ENCODE results near the gene TRERF1.

Gene TRERF1

DNA sequence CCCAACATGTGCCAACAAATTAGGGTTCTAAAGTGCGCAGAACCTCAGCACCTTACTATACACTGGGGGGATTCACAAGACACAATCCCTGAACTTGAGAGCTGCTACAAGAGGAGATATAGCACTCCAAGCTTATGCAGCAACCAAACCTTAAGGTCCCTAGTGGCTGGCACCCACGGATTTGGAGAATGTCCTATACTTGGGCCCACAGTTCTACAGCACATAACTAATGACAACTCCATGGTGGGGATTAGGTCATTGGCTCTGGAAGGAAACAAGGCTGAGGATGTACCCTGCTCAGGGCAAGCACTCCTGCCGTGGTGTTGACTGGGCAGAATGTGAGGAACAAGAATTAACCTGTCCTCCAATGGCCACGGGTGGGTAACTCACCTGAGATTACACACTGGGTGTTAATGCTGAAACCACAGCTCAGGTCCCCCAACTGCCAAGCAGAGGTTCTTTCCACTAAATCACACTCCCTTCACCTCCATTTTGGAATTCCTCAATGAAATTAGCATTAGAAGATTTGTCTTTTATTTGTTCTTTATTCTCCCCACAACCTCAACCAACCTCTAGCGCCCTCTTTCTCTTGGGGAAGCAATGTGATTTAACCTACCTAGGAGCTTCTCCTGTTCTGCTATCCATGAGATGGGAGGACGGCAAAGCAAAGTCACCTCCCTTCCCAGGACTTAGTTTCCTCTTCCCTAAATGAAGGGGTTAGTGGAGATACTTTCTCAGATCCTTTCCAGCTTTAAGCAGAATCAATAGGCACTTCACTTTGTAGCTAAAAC is 32.0 kb downstream of the TRERF1 start:
- no peak for DNase-seq

DNA sequence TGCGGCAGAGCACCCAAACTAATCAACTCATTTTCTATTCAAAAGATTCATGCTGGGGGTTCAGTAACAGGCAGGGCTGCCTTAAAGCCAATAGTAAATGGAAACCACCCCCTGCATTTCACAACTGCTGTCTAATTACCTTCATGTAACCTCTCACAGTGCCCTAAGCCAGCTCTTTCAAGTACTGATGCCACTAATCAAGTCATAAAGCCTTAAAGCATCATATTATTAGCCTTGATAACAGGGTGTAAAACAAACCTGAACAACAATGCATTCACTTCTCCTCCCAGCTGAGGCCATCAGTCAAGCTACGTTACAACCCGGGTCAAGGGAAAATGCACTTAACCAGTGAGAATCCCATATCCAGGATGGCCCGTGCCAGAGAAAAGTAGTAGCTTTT is 33.0 kb downstream of the TRERF1 start:
- DNase-seq = no peak

DNA sequence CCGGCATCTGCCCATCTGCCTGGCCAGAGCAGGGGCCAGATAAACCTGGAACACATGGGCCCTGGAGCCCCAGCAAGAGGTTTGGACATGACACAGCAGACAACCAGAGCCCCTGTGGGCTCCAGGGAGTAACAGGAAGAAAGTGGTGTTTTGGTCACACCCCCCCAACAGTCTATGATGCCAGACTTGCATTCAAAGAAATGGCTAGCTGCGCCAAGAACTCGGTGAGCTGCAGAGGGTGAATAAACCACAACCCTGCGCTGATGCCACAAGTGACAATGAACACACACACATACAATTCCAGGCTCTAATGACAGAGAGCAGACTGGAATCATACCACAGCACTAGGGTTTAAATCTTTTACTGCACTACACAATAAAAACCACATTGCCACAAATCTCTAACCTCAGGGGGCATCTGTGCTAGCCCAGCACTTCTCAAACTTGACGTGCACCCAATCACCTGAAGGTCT is 34.0 kb downstream of the TRERF1 start:
- no peak for DNase-seq

- no peak for DNase-seq
Observed at GRCh38 chr6:42411406-42411805, 40.3 kb downstream of the TRERF1 start.

DNA sequence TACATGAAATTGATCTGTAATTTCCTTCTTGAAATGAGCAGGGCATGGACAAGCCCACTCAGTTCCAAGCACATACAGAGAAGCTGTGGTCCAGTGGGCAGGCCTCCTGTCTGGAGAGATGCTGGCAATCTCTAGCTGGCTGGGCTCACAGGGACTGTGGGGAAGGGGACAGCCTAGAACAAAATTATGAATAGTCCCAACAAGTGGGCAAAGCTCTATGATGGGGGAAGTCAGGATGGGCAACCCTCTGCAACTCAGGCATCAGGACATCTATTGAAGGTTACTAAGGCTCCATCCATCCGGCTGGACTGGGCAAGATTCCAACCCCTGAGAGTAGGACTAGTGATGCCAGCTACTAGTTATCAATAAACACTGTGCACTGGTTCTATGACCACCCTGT is 40.9 kb downstream of the TRERF1 start:
- no peak for DNase-seq

DNA sequence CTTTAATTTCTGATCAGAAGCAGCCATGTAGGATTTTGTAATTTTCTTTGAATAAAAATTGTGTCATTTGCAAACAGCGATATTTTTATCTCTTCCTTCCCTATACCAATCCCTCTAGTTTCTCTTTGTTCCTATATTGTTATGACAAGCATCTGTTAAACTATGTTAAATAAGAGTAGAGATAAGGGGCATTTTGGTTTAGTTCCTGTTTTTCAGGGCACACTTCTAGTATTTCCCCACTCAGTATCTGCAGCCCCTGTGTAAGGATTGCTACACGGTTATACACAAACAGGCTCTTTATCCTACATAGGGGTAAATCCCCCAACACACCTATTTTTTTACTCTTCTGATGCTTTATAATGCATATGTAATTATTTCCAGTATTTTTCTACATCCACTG is 42.1 kb downstream of the TRERF1 start:
- DNase-seq = no peak

GRCh38 chr6:42407379-42407778 is 44.3 kb downstream of the TRERF1 start:
- DNase-seq = no peak

GRCh38 chr6:42406306-42407280 is 45.1 kb downstream of the TRERF1 start:
- peak in 1 of 2 experiments; percentile 7 for DNase-seq

DNA sequence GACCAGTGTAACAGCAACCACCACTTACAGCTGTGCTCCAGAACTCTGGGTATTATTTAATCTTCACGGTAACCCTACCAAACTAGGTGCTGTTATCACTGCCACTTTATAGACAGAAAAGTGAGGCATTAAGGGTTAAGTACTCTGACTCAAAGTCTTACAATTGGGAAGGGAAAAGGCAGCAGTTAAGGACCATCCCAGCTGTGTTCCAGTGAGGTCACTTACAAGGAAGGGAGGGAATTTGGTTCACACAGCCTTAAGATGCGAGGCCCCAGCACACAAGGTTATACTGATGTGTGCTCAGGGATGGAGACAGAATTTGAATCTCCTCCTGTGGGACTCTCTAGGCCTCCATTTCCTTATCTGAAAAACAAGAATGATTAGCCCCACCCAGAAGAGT is 46.7 kb downstream of the TRERF1 start:
- no peak for DNase-seq

GRCh38 chr6:42404484-42404883 is 47.2 kb downstream of the TRERF1 start:
- no peak for DNase-seq

DNA sequence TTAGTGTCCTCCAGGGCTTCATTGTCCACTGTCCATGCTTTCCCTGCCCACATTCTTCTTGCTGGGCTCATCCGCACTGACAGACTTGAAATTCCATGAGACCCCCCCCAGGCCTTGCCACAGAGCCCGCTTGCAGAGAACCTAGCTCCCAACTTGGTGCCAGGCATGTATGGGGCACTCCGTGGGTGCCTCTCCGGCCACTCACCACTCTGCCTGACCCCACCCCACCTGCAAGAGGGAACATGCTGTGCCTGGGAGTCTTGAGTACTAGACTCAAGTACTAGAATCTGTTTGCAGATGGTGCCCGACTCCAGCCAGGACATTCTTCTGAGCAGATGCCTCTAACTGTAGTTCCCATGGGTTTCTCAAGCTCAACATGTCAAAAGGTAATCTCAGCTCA is 47.9 kb downstream of the TRERF1 start:
- DNase-seq = peak in 1 of 2 experiments; percentile 5

- no peak for DNase-seq
Observed at GRCh38 chr6:42403421-42403820, 48.3 kb downstream of the TRERF1 start.

DNA sequence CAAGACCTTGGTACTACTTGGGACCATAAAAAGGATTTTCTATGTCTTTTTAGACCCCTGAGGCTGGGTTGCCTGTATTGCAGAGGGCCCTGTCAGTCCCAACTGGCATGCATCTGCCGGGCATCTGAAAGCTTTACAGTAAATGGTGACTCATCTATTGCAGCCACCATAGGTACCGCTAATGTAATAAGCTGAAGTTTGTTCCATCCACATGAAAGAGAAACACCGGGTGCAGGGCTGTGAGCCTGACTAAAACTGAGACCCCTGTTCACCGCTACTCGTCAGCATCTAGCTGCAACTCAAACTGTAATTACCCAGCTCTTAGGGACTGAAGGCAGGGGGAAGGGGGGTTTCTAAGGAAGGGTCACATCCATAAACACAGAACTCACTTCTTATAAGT is 49.5 kb downstream of the TRERF1 start:
- DNase-seq = no peak

- no peak for DNase-seq
Observed at GRCh38 chr6:42401613-42401951, 50.1 kb downstream of the TRERF1 start.

DNA sequence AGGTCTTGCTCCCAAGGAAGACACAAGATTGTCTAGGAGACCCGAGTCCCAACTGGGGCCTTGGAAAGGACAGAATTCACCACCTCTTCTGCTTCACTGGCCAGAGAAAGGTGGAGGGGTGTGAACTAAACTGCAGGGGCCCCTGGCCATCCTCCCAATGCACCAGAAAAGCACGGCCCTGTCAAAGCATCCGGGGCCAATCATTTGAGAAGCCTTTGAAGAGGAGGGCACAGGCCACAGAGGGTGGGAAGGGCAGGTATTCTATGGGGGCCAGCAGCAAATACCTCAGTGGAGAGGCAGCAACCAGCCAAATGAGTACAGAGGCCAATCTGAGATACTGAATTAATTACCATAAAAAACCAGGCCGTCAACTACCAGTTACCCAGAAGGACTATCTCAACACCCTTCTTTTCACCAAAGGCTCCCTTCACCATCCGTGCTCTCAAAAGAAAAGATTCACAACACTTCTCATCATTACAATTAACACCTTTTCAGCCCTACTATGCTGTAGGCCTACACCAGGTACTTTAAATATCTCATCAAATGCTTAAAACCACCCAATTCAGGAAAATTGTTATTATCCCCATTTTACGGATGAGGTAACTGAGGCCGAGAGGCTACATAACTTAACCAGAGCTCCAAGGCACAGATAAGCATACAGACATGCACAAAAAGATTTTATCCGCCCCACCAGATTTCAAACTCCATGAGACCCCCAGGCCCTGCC is 50.7 kb downstream of the TRERF1 start:
- no peak for DNase-seq

DNA sequence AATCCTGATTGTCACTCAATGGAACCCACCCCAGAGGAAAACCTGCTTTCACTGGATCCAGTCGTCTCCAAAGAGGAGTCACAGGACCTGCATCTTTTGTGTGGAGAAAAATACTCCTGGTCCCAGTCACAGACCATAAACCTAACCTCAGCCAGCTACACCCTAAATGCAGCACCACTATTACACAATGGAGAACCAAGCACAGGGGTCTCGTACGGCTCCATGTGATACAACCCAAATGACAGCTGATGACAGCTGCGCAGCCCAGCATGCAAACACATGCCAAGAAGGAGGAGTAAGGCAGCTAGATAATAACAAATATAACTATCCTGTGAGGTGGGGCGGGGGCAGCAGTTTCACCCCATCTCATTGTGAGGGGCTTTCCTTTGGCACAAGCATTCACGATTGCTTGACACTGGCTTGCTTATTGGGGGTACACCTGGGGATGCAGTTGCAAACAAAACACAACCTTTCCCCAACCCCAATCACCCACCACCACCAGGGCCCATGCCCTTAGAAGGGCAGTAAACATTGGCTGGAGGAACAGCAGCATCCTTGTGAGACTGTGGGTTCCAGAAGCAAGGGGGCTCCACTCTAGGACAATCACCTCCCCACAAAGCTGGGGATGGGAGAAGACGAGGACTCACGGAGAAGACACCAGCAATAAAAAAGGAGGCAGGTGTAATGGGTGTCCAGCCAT is 51.5 kb downstream of the TRERF1 start:
- no peak for DNase-seq

GRCh38 chr6:42396720-42397119 is 55.0 kb downstream of the TRERF1 start:
- no peak for DNase-seq

DNA sequence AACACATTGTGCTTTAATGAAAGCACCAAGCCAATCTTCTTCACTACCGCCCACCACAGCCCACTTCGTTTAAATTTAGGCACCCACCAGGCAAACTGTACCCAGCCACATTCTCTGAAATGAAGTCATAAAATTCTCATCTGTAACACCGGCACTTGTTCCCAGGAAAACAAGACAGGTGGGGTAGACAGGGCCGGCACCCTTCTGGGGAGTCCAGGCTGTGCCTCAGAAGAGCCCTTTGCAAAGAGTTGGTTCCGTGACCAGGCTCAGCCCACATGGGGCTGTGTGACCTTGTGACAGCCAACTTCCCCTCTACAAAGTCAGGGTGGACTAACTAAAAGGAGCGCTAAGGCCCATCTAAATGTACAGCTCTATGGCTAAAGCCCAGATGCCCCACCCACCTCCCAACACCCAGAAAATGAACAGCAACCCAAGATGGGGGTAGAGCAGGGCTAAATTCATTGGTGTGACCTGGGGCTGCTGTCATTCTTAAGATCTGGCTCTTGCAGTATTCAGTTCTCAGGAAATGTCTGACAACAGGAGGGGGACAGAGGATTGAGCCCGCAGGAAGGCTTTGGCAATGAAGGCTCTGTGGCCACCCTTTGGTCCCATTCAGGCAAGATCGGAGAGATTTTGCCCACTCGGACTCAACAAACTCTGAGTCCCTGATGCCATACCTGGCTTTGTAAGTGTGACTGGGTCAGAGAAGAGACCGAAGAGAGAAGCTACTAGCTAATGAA is 56.7 kb downstream of the TRERF1 start:
- no peak for DNase-seq

- DNase-seq = no peak
Observed at GRCh38 chr6:42394151-42394550, 57.6 kb downstream of the TRERF1 start.

GRCh38 chr6:42393339-42393738 is 58.4 kb downstream of the TRERF1 start:
- peak in 1 of 2 experiments; percentile 8 for DNase-seq

DNA sequence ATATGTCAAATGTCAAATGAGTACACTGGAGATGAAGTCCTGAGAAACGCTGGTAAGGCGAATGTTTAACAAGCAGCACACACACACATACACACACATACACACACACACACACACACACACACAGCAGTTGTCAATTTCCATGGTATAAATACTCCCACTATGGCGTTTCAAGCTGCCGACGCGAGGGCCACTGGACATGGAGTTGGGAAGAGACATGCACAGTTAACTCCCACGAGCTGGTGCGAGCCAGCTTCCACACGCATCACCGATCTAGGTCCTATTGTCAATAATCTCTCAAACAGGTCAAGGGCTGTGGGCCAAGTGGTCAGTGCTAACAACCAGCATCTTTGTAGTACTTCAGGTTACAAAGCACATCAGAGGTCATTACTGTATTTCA is 58.9 kb downstream of the TRERF1 start:
- no peak for DNase-seq

DNA sequence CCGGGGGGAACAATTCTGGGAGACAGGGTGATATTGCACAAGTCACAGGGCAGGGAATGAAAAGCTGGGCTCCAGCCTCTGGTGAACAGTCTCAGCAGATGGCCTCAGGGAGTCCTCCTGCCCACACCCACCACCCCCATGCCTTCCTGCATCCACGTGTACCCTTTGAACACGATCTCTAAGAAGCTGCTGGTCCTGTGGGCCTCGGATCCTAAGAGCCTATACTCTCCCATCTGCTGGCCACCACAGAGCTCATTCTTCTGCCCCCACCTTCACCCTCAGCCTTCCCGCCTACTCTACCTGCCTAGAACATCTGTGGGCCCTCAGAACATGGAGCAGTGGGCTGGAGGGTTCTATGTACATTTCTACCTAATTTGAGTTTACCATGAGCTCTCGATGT is 60.3 kb downstream of the TRERF1 start:
- no peak for DNase-seq

All from NCI-H524 (cell line).